ENCODE data around the gene FAN1.
A peak's percentile ranks its signal among the peaks of the same experiment; 100 is the strongest.
"Not testable (repeated sequence)": the region's sequence is repeated elsewhere in the genome, so short reads cannot be mapped to it uniquely, and the experiment has no call there.

The FAN1 gene

GRCh38 chr15:30903497-30904187 lies at the start of gene FAN1:
Gene FAN1 (plus strand): TSS chr15:30903915. CDS start chr15:30904664, 749 bp downstream.
- peak; percentile 94 for DNase-seq

GRCh38 chr15:30859091-30859874 lies 44.4 kb upstream of the FAN1 start:
- DNase-seq, result no peak

DNA sequence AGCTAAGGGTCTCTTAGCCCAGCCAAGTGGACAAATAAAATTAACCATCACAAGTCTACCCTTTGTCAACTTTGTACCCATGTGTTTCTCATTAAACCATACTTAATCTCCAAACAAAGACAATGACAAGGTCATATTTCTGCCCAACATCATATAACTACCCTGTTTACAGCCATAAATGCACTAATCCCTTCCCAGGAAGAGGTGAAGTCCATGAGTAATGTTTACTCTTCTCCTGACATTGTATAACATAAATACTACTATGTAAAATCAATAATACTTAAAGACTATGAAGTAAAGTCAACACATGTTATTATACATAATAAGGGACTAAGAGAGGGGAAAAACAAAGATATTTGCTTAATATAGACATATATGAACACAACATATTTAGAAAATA lies 38.5 kb upstream of the FAN1 start:
- peak; percentile 88 for DNase-seq

DNA sequence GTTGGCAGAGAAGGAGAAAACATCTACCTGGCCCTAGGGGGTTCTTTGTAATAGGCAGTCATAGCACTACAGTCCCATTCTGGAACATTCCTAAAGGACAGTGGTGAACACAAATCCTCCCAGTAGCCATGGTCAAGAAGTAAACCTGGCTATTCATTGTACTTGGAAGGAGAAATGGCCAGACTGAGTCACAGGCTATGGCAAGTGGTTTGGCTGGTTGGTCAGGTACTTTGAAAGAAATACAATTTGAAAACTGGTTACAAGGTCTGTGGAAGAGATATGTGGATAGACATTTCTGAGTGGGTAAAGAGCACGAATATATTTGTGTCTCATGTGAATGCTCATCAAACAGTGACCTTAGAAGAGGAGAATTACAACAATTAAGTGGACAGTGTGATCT lies 33.0 kb upstream of the FAN1 start:
- no peak for DNase-seq

- DNase-seq, result peak; percentile 85
Measured at GRCh38 chr15:30872341-30872748, 31.4 kb upstream of the FAN1 start.

DNA sequence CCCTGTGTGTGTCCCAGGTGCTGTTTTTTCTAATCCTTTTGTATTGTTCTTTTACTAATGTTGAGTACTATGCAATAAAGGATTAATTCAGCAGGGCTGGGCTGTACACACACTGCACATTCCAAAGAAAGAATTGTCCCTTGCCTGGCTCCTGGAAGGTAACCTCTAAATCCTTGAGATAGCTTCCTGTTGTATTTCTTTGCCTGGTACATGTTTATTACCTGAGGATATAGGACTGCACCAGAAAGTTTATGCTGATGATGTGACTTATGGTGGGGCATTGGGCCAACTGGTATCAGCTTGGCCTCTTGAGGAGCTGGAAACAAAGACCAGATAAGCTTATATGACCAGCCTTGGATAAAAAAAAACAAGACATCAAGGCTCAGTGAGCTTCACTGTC lies 26.6 kb upstream of the FAN1 start:
- DNase-seq, result no peak

DNA sequence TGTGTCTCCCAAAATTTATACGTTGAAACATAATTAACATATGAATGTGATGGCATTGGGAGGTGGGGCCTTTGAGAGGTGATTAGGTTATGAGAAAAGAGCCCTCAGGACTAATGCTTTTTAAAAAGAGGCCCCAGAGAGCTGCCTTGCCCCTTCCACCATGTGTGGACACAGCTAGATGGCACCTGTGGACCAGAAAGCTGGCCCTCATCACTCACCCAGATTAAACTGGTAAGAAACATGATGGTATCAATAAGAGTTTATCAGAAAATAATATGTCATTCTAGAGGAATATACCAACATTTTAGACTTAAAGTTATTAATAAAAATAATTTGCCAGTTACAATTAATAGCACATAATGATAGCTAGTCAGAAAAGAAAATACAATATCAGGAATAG lies 25.2 kb upstream of the FAN1 start:
- no peak for DNase-seq

DNA sequence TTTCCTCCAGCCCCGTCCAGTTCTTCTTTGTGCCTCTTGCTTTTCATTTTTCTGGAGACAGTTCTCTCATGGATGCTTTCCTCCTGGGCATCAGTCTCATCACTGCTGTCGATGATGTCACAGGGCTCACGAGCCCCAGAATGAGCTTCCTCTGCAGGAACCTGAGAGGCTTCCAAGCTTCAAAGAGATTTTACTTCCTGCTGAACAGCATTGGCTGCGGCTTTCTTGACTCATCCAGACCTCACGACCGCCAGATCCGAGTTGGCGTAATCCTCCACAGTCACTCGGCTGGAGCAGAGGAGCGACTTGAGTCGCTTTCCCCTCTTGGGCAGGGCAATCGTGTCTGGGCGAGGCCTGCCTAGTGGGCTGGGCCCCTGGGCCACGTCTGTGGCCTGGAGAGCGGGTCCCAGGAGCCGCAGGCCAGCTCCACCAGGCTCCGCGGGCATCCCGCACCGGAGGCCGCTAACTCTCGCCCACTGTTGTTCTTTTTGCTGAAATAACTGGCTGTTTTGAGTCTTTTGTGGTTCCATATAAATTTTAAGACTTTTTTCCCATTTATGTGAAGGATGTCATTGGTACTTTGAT lies 20.8 kb upstream of the FAN1 start:
- DNase-seq, result no peak

- DNase-seq, result not testable (repeated sequence)
Measured at GRCh38 chr15:30883666-30884065, 20.0 kb upstream of the FAN1 start.

DNA sequence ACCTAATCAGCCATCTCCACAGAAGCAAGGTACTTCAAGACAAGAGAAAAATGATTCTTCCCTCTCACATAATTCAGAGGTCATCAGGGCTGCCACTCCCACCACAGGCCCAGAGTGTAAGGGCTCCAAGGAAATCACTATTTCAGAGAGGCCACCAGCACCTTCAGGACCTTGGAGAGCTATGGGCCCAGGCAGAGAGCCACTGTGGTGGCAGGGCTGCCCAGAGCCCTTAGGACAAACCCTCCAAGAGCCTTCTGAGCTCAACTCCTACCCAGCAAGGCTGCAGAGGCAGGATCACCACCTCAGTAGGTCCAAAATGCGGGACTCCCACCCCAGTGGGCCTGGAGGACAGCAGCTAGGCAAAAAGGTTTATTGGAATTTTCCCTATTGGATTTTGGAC lies 17.9 kb upstream of the FAN1 start:
- no peak for DNase-seq

DNA sequence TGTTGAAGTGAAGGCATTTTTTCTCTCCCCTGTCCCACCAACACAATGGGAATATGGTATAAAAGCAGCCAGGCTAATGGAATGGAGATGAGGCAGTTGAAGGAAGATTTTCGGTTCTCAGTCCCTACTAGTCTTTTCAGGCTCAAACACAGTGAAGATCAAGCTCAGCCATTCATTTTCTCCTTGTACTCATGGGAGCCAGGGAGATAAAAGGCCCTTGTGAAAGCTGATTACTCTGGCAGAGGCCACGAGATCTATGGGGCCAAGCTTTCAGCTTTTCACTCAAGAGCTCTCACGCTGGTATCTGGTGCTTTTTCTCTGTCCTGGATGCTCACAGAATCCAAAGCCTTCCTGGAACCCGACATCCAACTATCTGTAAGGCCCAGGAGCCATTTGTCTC lies 14.5 kb upstream of the FAN1 start:
- no peak for DNase-seq

DNA sequence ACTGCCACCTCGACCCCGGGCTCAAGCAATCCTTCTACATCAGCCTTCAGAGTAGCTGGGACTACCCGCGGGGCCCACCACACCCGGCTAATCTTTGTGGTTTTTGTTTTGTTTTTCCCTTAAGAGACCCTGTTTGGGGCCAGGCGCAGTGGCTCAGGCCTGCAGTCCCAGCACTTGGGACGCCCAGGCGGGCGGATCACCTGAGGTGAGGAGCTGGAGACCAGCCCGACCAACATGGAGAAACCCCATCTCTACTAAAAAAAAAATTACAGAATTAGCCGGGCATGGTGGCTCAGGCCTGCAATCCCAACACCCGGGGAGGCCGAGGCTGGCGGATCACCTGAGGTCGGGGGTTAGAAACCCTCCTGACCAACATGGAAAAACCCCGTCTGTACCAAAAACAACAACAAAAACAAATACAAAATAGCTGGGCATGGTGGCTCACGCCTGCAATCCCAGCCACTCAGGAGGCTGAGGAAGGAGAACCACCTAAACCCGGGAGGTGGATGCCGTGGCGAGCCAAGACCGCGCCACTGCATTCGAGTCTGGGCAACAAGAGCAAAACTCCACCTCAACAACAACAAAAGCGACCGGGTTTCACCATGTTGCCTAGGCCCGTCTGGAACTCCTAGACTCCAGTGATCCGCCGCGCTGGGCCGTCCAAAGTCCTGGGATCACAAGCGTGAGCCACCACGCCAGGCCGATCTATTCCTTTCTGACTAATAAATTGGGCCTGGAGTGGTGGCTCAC lies 8.1 kb upstream of the FAN1 start:
- DNase-seq, result no peak

- no peak for DNase-seq
Measured at GRCh38 chr15:30896211-30896606, 7.5 kb upstream of the FAN1 start.

DNA sequence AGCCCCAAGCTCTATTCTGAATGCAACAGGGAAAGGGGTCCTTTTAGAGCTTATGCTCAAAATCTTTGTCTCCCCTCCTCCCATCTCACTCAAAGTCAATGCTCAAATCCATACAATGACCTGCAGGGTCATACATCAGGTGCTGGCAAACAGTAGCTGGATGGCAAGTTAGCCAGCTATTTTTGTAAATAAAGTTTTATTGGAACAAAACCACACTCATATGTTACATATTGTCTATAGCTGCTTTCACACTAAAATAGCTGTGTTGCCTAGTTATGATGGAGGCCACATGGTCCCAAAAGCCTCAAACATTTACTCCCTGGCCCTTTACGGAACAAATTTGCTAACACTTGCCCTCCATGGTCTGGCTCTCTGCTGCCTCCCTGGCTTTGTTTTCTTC lies 1.8 kb upstream of the FAN1 start:
- DNase-seq, result no peak

GRCh38 chr15:30904812-30905211 lies 1.1 kb downstream of the FAN1 start:
- DNase-seq, result no peak

GRCh38 chr15:30905821-30906220 lies 2.1 kb downstream of the FAN1 start:
- DNase-seq, result no peak

GRCh38 chr15:30906366-30906765 lies 2.7 kb downstream of the FAN1 start:
- no peak for DNase-seq

DNA sequence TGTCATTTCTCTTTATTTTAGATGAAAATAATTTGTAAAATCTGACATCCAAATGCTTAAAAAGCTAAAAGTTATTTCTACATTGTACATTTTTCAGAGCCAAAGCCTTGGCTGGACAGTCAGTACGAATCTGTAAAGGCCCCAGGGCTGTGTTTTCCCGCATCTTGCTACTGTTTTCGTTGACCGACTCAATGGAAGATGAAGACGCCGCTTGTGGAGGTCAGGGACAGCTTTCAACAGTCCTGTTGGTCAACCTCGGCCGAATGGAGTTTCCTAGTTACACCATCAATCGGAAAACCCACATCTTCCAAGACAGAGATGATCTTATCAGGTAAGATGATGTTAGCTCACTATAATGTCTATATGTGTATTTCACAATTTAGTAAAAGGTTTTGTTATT lies 10.0 kb downstream of the FAN1 start:
- no peak for DNase-seq

GRCh38 chr15:30917013-30917412 lies 13.3 kb downstream of the FAN1 start:
- no peak for DNase-seq

- no peak for DNase-seq
Measured at GRCh38 chr15:30917675-30918074, 14.0 kb downstream of the FAN1 start.

GRCh38 chr15:30918366-30918765 lies 14.7 kb downstream of the FAN1 start:
- no peak for DNase-seq

DNA sequence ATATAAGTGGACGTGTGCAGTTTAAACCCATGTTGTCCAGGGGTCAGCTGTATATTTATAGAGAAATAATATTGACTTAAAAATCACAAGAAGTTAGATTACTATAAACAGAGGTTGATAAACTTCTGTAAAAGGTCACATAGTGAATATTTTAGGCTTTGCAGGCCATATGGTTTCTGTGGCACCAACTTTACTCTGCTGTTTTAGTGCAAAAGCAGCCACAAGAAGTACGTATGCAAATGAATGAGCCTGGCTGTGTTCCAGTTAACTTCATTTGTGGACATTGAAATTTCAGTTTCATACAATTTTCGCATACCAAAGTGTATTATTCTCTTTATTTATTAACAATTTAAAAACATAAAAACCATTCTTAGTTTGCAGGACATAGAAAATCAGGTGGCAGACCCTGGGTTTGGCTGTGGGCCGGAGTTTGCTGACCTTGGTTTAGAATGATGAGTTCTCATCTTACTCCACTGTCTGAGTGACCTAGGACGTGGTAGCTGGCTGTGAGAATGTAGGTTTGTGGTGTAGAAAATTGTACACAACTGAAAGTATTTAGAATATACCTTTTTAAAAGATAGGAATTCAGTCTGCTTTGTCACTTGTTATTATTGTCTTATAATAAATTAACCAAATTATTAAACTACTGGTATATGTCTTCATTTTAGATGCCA lies 16.3 kb downstream of the FAN1 start:
- DNase-seq, result no peak

GRCh38 chr15:30921106-30921505 lies 17.4 kb downstream of the FAN1 start:
- no peak for DNase-seq
